HG03432 (cell line): ENCODE data around the gene RASAL3.

Experiments used
- ATAC-seq: cut with Tn5 transposase; IDR thresholded peaks from one replicate; pipeline ENCODE4 v1.9.1; 2021; ENCODE audit warnings: mild to moderate bottlenecking, moderate library complexity; ENCODE audit not compliant: unreplicated experiment

The RASAL3 gene

GRCh38 chr19:15436012-15436825 is 28.1 kb downstream of the RASAL3 start:
- ATAC-seq: no peak

GRCh38 chr19:15433519-15434069 is 30.8 kb downstream of the RASAL3 start:
- no peak for ATAC-seq

DNA sequence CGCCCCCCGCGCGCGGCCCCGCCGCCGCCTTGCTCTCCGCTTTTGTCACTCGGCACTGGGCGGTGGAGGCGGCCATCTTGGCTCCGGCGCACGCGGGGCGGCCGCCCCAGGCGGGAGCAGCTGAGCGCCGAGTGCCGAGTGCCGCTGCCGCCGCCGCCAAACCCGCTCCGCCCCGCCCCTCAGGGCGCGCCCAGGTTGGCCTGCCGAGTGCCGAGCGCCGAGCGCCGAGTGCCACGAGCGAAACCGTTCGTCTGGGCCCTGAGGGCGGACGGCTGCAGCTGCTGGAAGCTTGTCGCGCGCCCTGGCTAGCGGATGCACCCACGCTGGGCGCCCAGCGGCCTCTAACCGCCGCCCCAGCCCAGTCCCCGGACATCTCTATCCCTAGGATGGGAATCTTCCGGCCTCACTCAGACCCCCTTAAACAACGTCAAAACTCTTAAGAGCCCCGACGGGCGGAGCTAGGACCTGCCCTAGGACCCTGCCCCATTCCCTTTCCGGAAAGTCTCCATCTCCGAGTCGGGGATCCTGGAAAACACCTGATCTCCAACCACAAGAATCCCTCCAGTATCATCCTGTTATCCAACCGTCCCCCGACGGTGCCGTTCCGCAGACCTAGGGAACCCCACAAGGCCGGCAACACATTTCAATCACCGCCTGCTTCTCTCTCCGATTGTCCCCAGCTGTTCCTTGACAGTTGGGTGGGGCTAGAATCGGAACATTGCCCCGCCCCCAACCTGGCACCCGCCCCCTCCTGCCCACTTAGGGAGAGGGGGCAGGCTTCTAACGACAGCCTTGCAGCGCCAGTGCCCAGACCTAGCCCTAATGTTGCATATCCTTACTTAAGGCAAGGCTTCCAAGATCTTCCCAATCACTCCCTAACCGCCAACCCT is 31.5 kb downstream of the RASAL3 start:
- ATAC-seq: peak; percentile 81

DNA sequence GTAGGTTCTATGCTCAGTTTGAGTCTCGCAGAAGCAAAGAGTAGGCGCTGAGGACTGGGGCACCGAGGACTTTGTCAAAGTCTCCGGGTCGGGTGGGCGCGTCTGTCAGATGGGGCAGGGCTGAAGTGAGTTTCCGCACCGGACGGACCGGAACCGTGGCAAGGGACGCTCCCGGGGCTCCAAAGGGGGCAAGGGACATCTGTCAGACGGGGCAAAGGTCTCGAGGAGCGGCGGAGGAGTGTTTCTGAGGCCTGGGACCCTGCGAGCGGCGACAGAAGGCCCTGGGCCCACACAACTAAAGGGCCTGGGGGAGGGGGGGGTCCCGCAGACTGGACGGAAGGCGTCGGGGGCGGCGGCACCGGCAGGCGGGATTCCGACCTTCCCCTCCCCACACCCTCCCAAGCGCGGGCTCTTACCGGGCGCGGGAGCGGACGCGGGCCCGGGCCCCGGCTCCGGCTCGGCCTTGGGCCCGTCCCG is 32.3 kb downstream of the RASAL3 start:
- ATAC-seq: no peak

GRCh38 chr19:15431396-15432017 is 32.8 kb downstream of the RASAL3 start:
- ATAC-seq: no peak

DNA sequence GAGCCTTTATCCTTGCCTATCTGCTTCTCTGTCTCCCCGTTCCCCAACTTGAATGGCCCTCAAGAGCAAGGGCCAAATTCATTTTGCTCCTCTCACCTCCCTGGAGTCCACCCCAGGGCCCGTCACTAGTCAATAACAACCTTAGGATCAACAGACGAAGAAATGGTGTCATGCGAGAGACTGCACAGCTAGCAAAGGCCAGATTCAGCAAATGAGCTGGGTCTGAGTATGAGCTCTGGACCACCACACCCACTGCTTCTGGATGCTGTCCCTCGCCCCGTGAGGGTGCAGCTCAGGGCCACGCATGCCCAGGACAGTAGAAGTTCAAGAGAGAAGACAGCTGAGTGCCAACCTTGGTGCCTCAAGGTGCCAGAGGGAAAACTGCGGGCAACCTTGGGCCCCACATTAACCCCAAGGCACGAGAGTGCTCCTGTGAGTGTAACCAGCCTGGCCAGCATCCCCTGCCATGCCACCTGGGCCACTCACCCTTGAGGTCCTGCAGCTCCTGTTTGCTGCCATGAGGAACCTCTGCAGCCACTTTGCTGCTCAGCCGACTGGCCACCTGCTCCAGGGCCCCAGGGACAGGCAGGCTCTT is 33.7 kb downstream of the RASAL3 start:
- ATAC-seq: no peak

GRCh38 chr19:15429825-15430467 is 34.4 kb downstream of the RASAL3 start:
- no peak for ATAC-seq

- no peak for ATAC-seq
Observed at GRCh38 chr19:15428956-15429824, 35.2 kb downstream of the RASAL3 start.

- no peak for ATAC-seq
Observed at GRCh38 chr19:15427991-15428471, 36.3 kb downstream of the RASAL3 start.

- ATAC-seq: no peak
Observed at GRCh38 chr19:15427350-15427700, 37.0 kb downstream of the RASAL3 start.

- no peak for ATAC-seq
Observed at GRCh38 chr19:15426485-15427349, 37.6 kb downstream of the RASAL3 start.

GRCh38 chr19:15425321-15425950 is 38.9 kb downstream of the RASAL3 start:
- no peak for ATAC-seq

- no peak for ATAC-seq
Observed at GRCh38 chr19:15424692-15425272, 39.6 kb downstream of the RASAL3 start.

- no peak for ATAC-seq
Observed at GRCh38 chr19:15424121-15424520, 40.2 kb downstream of the RASAL3 start.

DNA sequence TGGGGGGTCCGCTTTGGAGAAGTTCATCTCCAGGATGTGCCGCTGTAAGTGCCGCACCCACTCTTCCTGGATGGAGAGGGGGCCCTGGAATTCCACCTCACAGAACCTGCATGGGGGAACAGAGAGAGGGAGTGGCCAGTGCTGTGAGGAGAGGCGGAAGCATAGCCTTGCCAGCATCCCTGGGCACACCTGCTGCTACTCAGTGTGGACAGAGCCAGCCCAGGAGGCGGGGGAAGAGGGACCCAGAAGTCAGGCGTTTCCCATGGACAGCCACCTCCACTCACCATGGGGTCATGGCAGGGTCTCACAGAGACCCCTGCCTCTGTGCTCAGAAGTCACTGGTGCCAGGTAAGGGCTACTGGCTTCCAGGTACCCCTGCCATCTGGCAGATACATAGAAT is 41.2 kb downstream of the RASAL3 start:
- no peak for ATAC-seq

GRCh38 chr19:15422296-15423075 is 41.9 kb downstream of the RASAL3 start:
- ATAC-seq: no peak
